ENCODE data around the gene DLG3. TPM values are rescaled to one million over a fixed set of nuclear protein-coding genes. Genes with fewer than 3 reads are reported as not detected.

DLG3 gene
- polyA plus RNA-seq, 1 donor = 5.0 TPM

DNA sequence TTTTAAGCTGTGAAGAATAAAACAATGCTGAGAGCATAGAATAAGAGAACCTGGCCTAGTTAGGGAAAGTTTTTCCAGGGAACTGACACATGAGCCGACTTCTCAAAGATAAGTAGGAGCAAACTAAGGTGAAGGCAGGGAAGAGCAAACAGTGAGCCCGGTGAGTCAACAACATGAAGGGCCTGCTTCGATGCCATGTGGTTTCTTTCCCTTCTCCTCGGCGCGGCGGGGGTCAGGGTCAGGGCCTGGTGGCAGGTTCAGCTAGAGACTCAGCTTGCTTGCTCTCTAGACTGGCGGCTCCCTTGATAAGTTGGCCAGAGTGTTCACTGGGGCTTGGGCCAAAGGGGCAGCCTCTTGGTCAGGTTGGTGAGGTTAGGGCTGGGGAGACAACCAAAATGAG lies 81.1 kb downstream of the DLG3 start:
- DNase-seq = no peak

DNA sequence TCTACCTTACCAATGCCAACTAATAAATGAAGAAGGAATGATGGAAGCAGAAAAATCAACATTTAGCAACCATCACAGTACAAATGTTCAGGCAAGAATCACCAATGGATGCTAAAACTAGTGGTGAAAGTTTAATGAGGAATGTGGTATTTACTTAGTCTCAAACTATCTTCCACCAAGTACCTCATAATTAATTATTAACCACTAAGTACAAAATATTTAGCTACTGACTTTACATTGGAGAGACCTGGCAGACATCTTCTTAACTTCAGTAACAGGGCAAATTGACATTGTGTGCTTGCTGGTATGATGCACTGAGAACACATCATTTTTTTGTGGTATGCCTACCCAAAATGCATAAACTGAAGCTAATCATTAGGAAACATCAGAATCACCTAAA lies 82.4 kb downstream of the DLG3 start:
- DNase-seq = no peak

DNA sequence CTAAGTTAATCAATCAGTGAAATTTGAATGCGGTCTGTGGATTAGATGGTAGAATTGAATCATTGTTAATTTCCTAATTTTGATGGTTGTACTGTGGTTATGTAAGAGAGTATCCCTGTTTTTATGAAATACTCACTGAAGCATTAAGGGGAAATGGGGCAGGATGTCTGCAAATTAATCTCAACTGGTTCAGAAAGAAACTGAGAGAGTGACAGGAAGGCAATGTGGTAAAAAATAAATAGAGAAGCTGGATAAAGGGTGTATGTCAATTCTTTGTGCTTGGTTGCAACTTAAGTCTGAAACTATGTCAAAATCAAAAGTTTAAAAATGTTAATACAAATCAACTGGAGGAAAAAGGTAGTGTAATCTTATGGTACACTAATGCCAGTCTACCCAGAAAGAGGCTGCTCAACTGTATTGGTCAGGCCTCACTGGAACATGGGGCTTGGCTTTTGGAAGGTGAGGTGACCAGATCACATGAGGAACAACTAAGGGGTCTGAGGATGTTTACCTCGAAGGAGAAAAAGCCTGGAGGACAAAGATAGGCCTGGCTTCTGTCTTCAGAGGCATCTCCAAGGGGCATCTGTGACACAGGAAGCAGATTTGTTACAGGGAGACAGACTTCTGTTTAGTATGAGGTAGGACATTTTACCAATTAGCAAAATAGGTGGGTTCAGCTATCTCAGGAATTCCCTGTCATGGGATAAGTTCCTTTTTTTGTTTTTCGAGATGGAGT lies 83.1 kb downstream of the DLG3 start:
- no peak for DNase-seq

DNA sequence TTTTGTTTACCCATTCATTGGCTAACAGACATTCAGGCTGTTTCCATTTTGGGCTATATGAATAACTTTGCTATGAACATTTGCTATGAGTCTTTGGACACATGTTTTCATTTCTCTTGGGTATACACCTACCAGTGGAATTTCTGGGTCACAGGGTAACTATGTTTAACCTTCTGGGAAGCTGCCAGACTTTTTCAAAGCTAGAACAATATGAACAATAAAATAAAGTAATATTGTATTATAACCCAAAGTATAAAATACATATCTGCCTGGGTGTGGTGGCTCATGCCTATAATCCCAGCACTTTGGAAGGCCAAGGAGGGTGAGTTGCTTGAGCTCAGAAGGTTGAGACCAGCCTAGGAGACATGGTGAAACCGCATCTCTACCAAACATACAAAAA lies 90.6 kb downstream of the DLG3 start:
- DNase-seq = no peak

DNA sequence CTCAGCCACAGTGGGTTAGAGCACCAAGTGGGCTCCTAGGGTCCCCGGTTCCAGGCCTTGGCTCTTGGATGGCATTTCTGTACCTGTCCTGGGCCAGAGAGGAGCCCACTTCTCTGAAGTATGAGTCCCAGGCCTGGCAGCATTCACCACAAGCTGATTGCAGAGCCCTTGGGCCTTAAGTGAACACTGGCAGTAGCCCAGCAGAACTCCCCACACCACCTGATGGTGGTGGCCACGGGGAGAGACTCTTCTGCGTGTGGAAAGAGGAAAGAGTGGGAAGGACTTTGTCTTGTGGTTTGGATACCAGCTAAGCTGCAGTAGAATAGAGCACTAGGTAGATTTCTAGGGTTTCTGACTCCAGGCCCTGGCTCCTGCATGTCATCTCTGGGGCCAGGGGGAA lies 104.8 kb downstream of the DLG3 start:
- no peak for DNase-seq

DNA sequence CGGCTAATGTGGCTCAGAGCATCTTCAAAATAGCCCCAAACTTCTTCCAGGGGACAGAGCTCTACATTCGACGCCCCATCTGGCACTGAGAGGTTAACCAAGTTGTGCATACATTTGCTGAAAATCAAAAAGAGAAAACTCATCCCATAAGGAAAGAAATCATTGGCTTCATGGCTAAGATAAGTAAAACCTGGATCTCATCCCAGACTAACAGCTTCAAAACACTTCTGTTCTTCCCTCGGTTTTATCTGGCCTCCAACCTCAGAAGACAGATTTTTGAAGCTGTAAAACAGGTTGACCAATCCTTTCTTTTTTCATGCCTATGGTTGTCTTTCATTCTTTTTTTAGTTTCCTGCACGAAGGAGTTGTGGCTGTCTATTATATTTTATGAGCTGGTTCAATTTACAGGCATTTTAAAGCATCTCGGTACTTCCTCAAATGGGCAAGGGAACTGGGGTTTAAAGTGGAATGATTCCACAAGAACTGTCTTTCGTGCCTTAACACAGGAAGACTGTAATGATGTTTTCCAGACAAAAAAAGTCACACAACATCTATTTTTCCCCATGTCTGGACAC lies 107.6 kb downstream of the DLG3 start:
- DNase-seq = no peak

DNA sequence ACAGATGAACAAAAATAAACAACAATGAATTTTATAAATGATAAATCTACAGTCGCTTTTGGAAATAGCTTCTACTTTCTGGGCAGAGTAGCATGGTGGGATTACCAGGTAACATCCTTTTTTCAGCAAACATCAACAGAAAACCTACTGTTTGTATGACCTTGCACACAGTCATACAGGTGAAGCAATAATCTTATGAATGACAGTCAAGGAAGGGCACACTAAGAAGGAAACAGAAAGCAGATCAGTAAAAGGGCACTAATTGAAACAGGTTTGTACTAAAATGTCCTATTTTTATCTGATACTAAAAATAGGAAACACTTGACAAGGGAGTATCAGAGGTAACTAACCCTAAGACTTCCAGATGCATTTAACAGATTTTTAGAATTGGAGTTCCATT lies 108.9 kb downstream of the DLG3 start:
- no peak for DNase-seq

DNA sequence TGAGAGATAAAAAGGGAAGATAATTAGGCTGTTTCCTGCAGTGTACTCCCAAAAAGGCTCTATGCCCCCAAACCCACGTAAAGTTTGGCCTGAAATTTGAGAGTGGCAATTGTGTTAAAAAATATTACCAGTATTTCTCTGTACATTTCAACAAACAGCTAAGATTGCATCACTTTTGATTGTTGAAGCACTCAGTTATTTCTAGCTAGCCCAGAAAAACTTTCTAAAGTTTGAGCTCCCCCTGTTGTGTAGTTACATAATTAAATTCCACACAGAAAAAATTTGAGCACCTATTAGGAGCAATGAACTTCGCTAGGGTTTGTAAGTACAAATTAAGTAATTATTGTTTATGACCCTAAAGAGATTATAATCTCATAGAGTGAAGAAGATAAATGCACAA lies 109.4 kb downstream of the DLG3 start:
- no peak for DNase-seq

DNA sequence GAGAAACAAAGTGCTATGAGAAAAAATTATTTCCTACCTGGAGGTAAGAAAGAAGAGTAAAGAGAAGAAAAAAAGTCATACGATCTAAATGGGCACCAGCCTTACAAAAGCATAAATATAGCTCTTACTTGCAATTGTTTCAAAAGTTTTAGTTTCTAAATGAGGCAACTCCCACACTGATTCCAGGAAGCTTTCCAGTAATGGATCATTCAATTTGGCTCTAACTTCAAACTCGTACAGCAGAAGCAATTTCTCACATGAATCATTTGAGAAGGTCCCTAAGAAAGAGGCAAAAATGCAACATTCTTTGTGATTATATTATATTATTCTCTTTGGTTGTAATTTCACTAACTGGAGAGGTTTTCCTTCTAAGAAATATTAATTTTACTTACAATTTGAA lies 109.9 kb downstream of the DLG3 start:
- no peak for DNase-seq

DNA sequence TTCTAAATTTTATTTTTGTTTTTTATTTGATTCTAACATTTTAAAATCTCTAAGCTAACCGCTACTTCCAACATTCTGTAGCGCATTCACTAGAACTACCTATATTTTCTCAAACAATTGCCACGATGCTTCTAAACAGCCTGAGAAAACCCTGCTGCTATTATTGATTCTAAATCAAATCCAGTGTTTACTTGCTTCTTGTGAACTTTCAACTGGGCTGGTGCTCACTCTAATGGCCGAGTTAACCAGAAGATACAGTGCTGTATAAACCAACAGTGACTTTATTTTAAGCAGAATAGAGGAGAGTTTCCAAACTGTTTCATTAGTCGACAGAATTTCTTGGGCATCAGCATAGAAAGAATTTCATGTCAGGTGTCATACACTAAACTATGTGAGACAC lies 110.3 kb downstream of the DLG3 start:
- DNase-seq = no peak

Other genes with a start within 250 kb of the DLG3 start
- gene AWAT1, start 210.2 kb upstream of the DLG3 start, polyA plus RNA-seq (ENCODE audit: insufficient read length) = not detected
- gene P2RY4, start 184.6 kb upstream of the DLG3 start, polyA plus RNA-seq (ENCODE audit: insufficient read length) = 0.25 TPM
- 0.41 TPM for gene ARR3, start 176.5 kb upstream of the DLG3 start, polyA plus RNA-seq (ENCODE audit: insufficient read length)
- 0.36 TPM for gene RAB41, start 162.7 kb upstream of the DLG3 start, polyA plus RNA-seq (ENCODE audit: insufficient read length)
- gene PDZD11, start 154.9 kb upstream of the DLG3 start, polyA plus RNA-seq (ENCODE audit: insufficient read length) = 32.5 TPM
- gene KIF4A, start 154.7 kb upstream of the DLG3 start, polyA plus RNA-seq (ENCODE audit: insufficient read length) = 5.2 TPM
- 0.35 TPM for gene GDPD2, start 21.5 kb upstream of the DLG3 start, polyA plus RNA-seq (ENCODE audit: insufficient read length)

All from hindlimb muscle (tissue), 1 donor.